ENCODE measurements around the gene EIPR1.

EIPR1 gene

DNA sequence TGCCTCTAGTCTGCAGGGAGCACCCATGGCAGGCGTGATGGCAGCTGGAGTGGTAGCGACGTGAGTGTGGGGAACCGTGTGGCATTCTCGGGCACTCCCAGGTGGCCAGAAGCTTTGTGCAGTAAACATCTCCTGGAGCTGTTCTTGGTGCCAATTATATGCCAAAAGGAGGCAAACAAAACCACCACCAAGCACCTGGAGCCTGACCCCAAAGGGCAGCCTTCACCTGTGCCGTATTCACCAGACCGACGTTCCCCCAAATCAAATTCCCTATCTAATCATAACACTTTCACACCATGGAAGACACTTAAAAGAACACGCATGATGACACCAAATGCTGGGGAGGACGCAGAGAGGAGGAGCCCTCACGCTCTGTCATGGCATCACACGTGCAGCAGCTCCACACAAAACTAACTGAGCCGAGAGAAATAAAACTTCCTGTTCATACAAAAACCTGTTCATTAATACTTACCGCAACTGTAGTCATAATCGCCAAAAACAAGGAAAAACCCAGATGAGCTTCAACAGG, 123.6 kb downstream of the EIPR1 start:
- H3K36me3 ChIP-seq (ENCODE audit: control insufficient read depth in 1 of 2, insufficient read depth in 2 of 2, low read length in 2 of 2) = peaks cover 2 to 6% of the 10 kb centered on the region in 2 experiments
- no peaks in the 10 kb centered on the region for H3K79me2 ChIP-seq (ENCODE audit: control insufficient read depth, insufficient read depth, low read length, poor library complexity)
- no peak overlapping the region for H2BK5ac ChIP-seq (ENCODE audit: low read depth, low read length, poor library complexity)
- no peak overlapping the region for H3K4ac ChIP-seq (ENCODE audit: low read depth, low read length)
- H2BK120ac ChIP-seq (ENCODE audit: insufficient read depth, low read length, poor library complexity) = no peak overlapping the region
- H3K4me3 ChIP-seq (ENCODE audit: low read depth, low read length) = peak overlapping the region; percentile 34
- peaks cover 9% of the 10 kb centered on the region for H3K9me3 ChIP-seq (ENCODE audit: insufficient read depth, low read depth, low read length)
- H3K4me2 ChIP-seq (ENCODE audit: low read length) = no peak overlapping the region
- no peak overlapping the region for H4K8ac ChIP-seq (ENCODE audit: low read depth, low read length)
- no peak overlapping the region for H3K9ac ChIP-seq (ENCODE audit: low read length)
- H4K91ac ChIP-seq (ENCODE audit: low read depth, low read length) = no peak overlapping the region
- H3K18ac ChIP-seq (ENCODE audit: low read length) = no peak overlapping the region
- H3K27ac ChIP-seq (ENCODE audit: low read depth, low read length) = no peak overlapping the region
- H2AK5ac ChIP-seq (ENCODE audit: low read length) = no peak overlapping the region
- H3K23ac ChIP-seq (ENCODE audit: low read length) = no peak overlapping the region
- H2AFZ ChIP-seq (ENCODE audit: insufficient read depth, low read length, poor library complexity) = no peak overlapping the region
- H3K14ac ChIP-seq (ENCODE audit: low read length) = no peak overlapping the region
- no peak for DNase-seq
- peaks cover 2 to 5% of the 10 kb centered on the region in 2 experiments for H3K4me1 ChIP-seq (ENCODE audit: control insufficient read depth in 1 of 2, insufficient read depth in 2 of 2, low read length in 2 of 2)
- WGBS (ENCODE audit: extremely low coverage, insufficient coverage, insufficient read length) = no CpG with 5 or more reads among the region's 15 CpGs
- H4K12ac ChIP-seq (ENCODE audit: low read depth, low read length) = no peak overlapping the region
- H2BK12ac ChIP-seq (ENCODE audit: low read length) = no peak overlapping the region
- no peaks in the 10 kb centered on the region for H3K79me1 ChIP-seq (ENCODE audit: low read length)
- H3K27me3 ChIP-seq (ENCODE audit: insufficient read depth, low read length) = no peaks in the 10 kb centered on the region

DNA sequence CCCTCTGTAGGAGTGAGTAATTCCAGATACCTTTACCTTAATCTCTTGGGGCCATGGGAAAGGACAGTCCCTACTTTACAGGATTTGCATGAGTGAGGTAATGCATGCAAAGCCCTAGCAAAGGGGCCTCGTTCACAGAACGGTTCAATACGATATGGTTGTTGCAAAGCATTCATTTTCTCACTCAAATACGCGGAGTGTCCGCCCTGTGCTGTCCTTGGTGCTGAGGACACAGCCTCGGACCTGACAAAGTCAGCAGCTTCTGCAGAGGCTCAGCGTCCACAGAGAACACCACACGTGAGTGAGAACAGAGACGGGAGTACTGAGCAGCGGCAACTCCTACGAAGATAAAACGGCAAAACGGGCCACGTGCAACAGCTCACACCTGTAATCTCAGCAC, 125.7 kb downstream of the EIPR1 start:
- no peak overlapping the region for H3K4ac ChIP-seq (ENCODE audit: low read depth, low read length)
- no peak overlapping the region for H4K12ac ChIP-seq (ENCODE audit: low read depth, low read length)
- H3K79me2 ChIP-seq (ENCODE audit: control insufficient read depth, insufficient read depth, low read length, poor library complexity) = no peaks in the 10 kb centered on the region
- no peak overlapping the region for H3K18ac ChIP-seq (ENCODE audit: low read length)
- H3K4me3 ChIP-seq (ENCODE audit: low read depth, low read length) = no peak overlapping the region
- no peak overlapping the region for H3K23ac ChIP-seq (ENCODE audit: low read length)
- H4K8ac ChIP-seq (ENCODE audit: low read depth, low read length) = no peak overlapping the region
- H4K91ac ChIP-seq (ENCODE audit: low read depth, low read length) = no peak overlapping the region
- WGBS (ENCODE audit: extremely low coverage, insufficient coverage, insufficient read length) = no CpG with 5 or more reads among the region's 15 CpGs
- no peak overlapping the region for H2BK120ac ChIP-seq (ENCODE audit: insufficient read depth, low read length, poor library complexity)
- DNase-seq = no peak
- no peak overlapping the region for H3K9ac ChIP-seq (ENCODE audit: low read length)
- no peak overlapping the region for H2BK12ac ChIP-seq (ENCODE audit: low read length)
- H3K27me3 ChIP-seq (ENCODE audit: insufficient read depth, low read length) = no peaks in the 10 kb centered on the region
- H3K36me3 ChIP-seq (ENCODE audit: control insufficient read depth in 1 of 2, insufficient read depth in 2 of 2, low read length in 2 of 2) = peaks cover 2 to 6% of the 10 kb centered on the region in 2 experiments
- no peak overlapping the region for H3K14ac ChIP-seq (ENCODE audit: low read length)
- H2BK5ac ChIP-seq (ENCODE audit: low read depth, low read length, poor library complexity) = no peak overlapping the region
- H3K4me1 ChIP-seq (ENCODE audit: control insufficient read depth in 1 of 2, insufficient read depth in 2 of 2, low read length in 2 of 2) = peaks cover 0 to 3% of the 10 kb centered on the region in 2 experiments
- H3K27ac ChIP-seq (ENCODE audit: low read depth, low read length) = no peak overlapping the region
- peaks cover 11% of the 10 kb centered on the region for H3K9me3 ChIP-seq (ENCODE audit: insufficient read depth, low read depth, low read length)
- H3K79me1 ChIP-seq (ENCODE audit: low read length) = no peaks in the 10 kb centered on the region
- H2AK5ac ChIP-seq (ENCODE audit: low read length) = no peak overlapping the region
- H2AFZ ChIP-seq (ENCODE audit: insufficient read depth, low read length, poor library complexity) = no peak overlapping the region
- H3K4me2 ChIP-seq (ENCODE audit: low read length) = no peak overlapping the region

DNA sequence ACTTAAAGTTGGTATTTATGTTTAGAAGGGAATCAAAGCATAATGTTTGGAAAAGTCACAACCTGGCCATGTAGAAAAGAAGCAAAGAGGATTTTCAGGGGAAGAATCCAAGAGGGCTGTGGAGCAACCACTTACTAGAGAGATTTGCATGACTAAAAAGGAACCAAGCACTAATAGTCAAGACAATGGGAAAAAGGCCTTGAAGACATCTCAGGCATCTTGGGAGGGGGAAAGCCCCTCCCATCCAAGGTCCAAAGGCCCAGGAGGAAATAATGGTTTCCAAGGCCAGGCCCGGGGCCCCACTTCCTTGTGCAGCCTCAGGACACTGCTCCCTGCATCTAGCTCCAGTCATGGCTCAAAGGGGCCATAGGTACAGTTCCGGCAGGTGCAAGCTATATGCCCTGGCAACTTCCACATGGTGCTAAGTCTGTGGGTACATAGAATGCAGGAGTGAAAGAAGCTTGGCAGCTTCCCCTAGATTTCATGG, 128.1 kb downstream of the EIPR1 start:
- no peak for DNase-seq
- Histone ChIP-seq H3K18ac (ENCODE audit: low read length) (no peak overlapping the region), H4K12ac (ENCODE audit: low read depth, low read length) (no peak overlapping the region), H4K91ac (ENCODE audit: low read depth, low read length) (no peak overlapping the region), H3K9me3 (ENCODE audit: insufficient read depth, low read depth, low read length) (peaks cover 13% of the 10 kb centered on the region), H3K27me3 (ENCODE audit: insufficient read depth, low read length) (no peaks in the 10 kb centered on the region), H3K14ac (ENCODE audit: low read length) (no peak overlapping the region), H3K4ac (ENCODE audit: low read depth, low read length) (no peak overlapping the region), H2BK5ac (ENCODE audit: low read depth, low read length, poor library complexity) (no peak overlapping the region), H2BK120ac (ENCODE audit: insufficient read depth, low read length, poor library complexity) (no peak overlapping the region), H3K23ac (ENCODE audit: low read length) (no peak overlapping the region), H2BK12ac (ENCODE audit: low read length) (no peak overlapping the region), H3K4me2 (ENCODE audit: low read length) (no peak overlapping the region), H3K9ac (ENCODE audit: low read length) (no peak overlapping the region), H3K4me3 (ENCODE audit: low read depth, low read length) (no peak overlapping the region), H3K4me1 (ENCODE audit: control insufficient read depth in 1 of 2, insufficient read depth in 2 of 2, low read length in 2 of 2) (no peaks in the 10 kb centered on the region), H3K36me3 (ENCODE audit: control insufficient read depth in 1 of 2, insufficient read depth in 2 of 2, low read length in 2 of 2) (peaks cover 2% of the 10 kb centered on the region in 2 experiments), H3K79me1 (ENCODE audit: low read length) (no peaks in the 10 kb centered on the region), H3K79me2 (ENCODE audit: control insufficient read depth, insufficient read depth, low read length, poor library complexity) (no peaks in the 10 kb centered on the region), H3K27ac (ENCODE audit: low read depth, low read length) (no peak overlapping the region), H2AK5ac (ENCODE audit: low read length) (no peak overlapping the region), H4K8ac (ENCODE audit: low read depth, low read length) (no peak overlapping the region), H2AFZ (ENCODE audit: insufficient read depth, low read length, poor library complexity) (no peak overlapping the region)
- WGBS (ENCODE audit: extremely low coverage, insufficient coverage, insufficient read length) = no CpG with 5 or more reads among the region's 2 CpGs

- H3K27ac ChIP-seq (ENCODE audit: low read depth, low read length) = no peak overlapping the region
- H2BK12ac ChIP-seq (ENCODE audit: low read length) = no peak overlapping the region
- H3K4me1 ChIP-seq (ENCODE audit: control insufficient read depth in 1 of 2, insufficient read depth in 2 of 2, low read length in 2 of 2) = no peaks in the 10 kb centered on the region
- H2AFZ ChIP-seq (ENCODE audit: insufficient read depth, low read length, poor library complexity) = no peak overlapping the region
- no peak for DNase-seq
- no peak overlapping the region for H3K9ac ChIP-seq (ENCODE audit: low read length)
- H3K9me3 ChIP-seq (ENCODE audit: insufficient read depth, low read depth, low read length) = peaks cover 13% of the 10 kb centered on the region
- no peak overlapping the region for H2AK5ac ChIP-seq (ENCODE audit: low read length)
- no CpG with 5 or more reads among the region's 4 CpGs for WGBS (ENCODE audit: extremely low coverage, insufficient coverage, insufficient read length)
- no peak overlapping the region for H4K12ac ChIP-seq (ENCODE audit: low read depth, low read length)
- no peaks in the 10 kb centered on the region for H3K79me2 ChIP-seq (ENCODE audit: control insufficient read depth, insufficient read depth, low read length, poor library complexity)
- H3K36me3 ChIP-seq (ENCODE audit: control insufficient read depth in 1 of 2, insufficient read depth in 2 of 2, low read length in 2 of 2) = peaks cover 1 to 2% of the 10 kb centered on the region in 2 experiments
- no peak overlapping the region for H3K4me3 ChIP-seq (ENCODE audit: low read depth, low read length)
- no peak overlapping the region for H2BK5ac ChIP-seq (ENCODE audit: low read depth, low read length, poor library complexity)
- H3K27me3 ChIP-seq (ENCODE audit: insufficient read depth, low read length) = no peaks in the 10 kb centered on the region
- H2BK120ac ChIP-seq (ENCODE audit: insufficient read depth, low read length, poor library complexity) = no peak overlapping the region
- no peak overlapping the region for H3K14ac ChIP-seq (ENCODE audit: low read length)
- no peak overlapping the region for H4K8ac ChIP-seq (ENCODE audit: low read depth, low read length)
- no peak overlapping the region for H3K4ac ChIP-seq (ENCODE audit: low read depth, low read length)
- no peak overlapping the region for H3K18ac ChIP-seq (ENCODE audit: low read length)
- no peaks in the 10 kb centered on the region for H3K79me1 ChIP-seq (ENCODE audit: low read length)
- no peak overlapping the region for H4K91ac ChIP-seq (ENCODE audit: low read depth, low read length)
- H3K4me2 ChIP-seq (ENCODE audit: low read length) = no peak overlapping the region
- no peak overlapping the region for H3K23ac ChIP-seq (ENCODE audit: low read length)
Observed at GRCh38 chr2:3248754-3249475, 128.7 kb downstream of the EIPR1 start.
